ENCODE measurements around the gene CERS2. TPM values are rescaled to one million over a fixed set of nuclear protein-coding genes. Genes with fewer than 3 reads are reported as not detected.

Gene CERS2
- total and polyA plus RNA-seq, 2 of the 8 experiments (the other 6 are each of a cell fraction or from before 2014, with no cell fraction given) = 216 to 237 TPM

DNA sequence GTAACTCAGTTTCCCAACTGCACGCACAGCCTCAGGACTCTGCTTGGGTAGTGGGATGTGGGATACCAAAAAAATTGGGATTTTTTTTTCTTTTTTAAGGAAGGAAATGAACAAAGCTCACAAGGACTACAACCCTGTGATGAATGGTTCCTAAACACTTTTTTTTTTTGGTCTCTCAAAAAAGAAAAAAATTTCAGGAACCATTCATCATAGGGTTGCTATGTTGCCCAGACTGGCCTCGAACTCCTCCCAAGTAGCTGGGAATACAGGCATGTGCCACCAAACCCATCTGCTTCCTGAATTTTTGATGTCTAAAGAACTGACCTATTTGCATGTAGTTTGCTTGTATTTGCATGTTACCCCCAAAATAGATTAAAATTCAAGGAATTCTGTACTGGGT lies 25.3 kb upstream of the CERS2 start:
- POLR2A ChIA-PET (ENCODE audit: partially characterized antibody) = interaction anchor here (0.6 kb wide), 1 partner anchor 50 kb away, joined by 4 read pairs; no protein-coding TSS in a partner anchor
- Histone ChIP-seq H2BK12ac (ENCODE audit: low read depth, low read length) (no peak overlapping the region), H3K23me2 (ENCODE audit: low read depth, low read length) (no peaks in the 10 kb centered on the region), H2BK15ac (ENCODE audit: low read length) (no peak overlapping the region), H2BK120ac (replicated peaks; ENCODE audit: low read depth, low read length) (no peak overlapping the region), H3K18ac (ENCODE audit: extremely low read depth, low read length) (no peak overlapping the region), H3K23ac (ENCODE audit: insufficient read length) (no peak overlapping the region), H2AK5ac (ENCODE audit: low read depth, low read length) (no peak overlapping the region), H3K9ac (replicated peaks in 1 of 4; ENCODE audit: extremely low read depth in 1 of 4, low read depth in 3 of 4, low read length in 3 of 4) (no peak overlapping the region), H4K8ac (ENCODE audit: extremely low read depth, insufficient read depth, low read length) (no peak overlapping the region), H3K9me3 (ENCODE audit: insufficient read depth in 2 of 2, low read depth in 1 of 2, low read length in 1 of 2) (no peaks in the 10 kb centered on the region), H3K56ac (replicated peaks; ENCODE audit: insufficient read length, low read depth, low read length) (no peak overlapping the region), H4K20me1 (replicated peaks in 1 of 2; ENCODE audit: control insufficient read depth in 1 of 2, insufficient read depth in 2 of 2, low read length in 2 of 2) (no peaks in the 10 kb centered on the region), H3K27ac (ENCODE audit: low read depth, low read length) (no peak overlapping the region), H2AFZ (ENCODE audit: low read length) (no peak overlapping the region), H3K4me2 (ENCODE audit: insufficient read depth in 1 of 2, low read depth in 2 of 2, low read length in 2 of 2) (no peak overlapping the region), H3K36me3 (ENCODE audit: control insufficient read depth in 2 of 4, insufficient read depth in 4 of 4, low read length in 3 of 4) (peaks cover 0 to 7% (median 5%) of the 10 kb centered on the region in 4 experiments; a peak in 6 of 8 replicates), H2BK5ac (ENCODE audit: low read depth, low read length) (no peak overlapping the region), H3K4me1 (replicated peaks in 1 of 4; ENCODE audit: control insufficient read depth in 3 of 4, insufficient read depth in 4 of 4, low read length in 3 of 4) (peaks cover 0 to 4% (median 0%) of the 10 kb centered on the region in 4 experiments; a peak in 1 of 7 replicates), H3K4ac (replicated peaks; ENCODE audit: insufficient read length, low read depth, low read length) (no peak overlapping the region), H3K27me3 (replicated peaks in 1 of 4; ENCODE audit: control insufficient read depth in 3 of 4, extremely low read depth in 1 of 4, insufficient read depth in 3 of 4, low read length in 3 of 4) (no peaks in the 10 kb centered on the region), H3K4me3 (ENCODE audit: extremely low read depth in 1 of 4, insufficient read depth in 2 of 4, low read depth in 3 of 4, low read length in 4 of 4) (no peak overlapping the region), H3K79me1 (ENCODE audit: low read depth, low read length) (no peaks in the 10 kb centered on the region), H4K5ac (ENCODE audit: insufficient read length, low read depth, low read length) (no peak overlapping the region), H4K91ac (replicated peaks; ENCODE audit: insufficient read length, low read length) (no peak overlapping the region), H3K79me2 (ENCODE audit: control insufficient read depth in 1 of 2, insufficient read depth in 2 of 2, low read length in 2 of 2) (no peaks in the 10 kb centered on the region), H3K14ac (ENCODE audit: insufficient read length) (no peak overlapping the region), H2BK20ac (ENCODE audit: low read length) (no peak overlapping the region)
- TF ChIP-seq SIX5 (IDR thresholded peaks at IDR 0.05; ENCODE audit: low read depth, low read length) (no peak), CHD1 (IDR thresholded peaks at IDR 0.05; ENCODE audit: low read depth, low read length) (no peak), JUND (IDR thresholded peaks at IDR 0.05; ENCODE audit: low read length) (no peak), SP1 (IDR thresholded peaks at IDR 0.05; ENCODE audit: low read depth, low read length) (no peak), FOSL1 (IDR thresholded peaks at IDR 0.05; ENCODE audit: insufficient read depth, low read depth, low read length) (no peak), GABPA (IDR thresholded peaks at IDR 0.05; ENCODE audit: borderline replicate concordance, insufficient read depth, low read length) (no peak), JUN (IDR thresholded peaks at IDR 0.05; ENCODE audit: low read depth, low read length) (no peak)
- TF ChIP-seq, protein P1, sequence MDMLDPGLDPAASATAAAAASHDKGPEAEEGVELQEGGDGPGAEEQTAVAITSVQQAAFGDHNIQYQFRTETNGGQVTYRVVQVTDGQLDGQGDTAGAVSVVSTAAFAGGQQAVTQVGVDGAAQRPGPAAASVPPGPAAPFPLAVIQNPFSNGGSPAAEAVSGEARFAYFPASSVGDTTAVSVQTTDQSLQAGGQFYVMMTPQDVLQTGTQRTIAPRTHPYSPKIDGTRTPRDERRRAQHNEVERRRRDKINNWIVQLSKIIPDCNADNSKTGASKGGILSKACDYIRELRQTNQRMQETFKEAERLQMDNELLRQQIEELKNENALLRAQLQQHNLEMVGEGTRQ (IDR thresholded peaks at IDR 0.05; ENCODE audit: low read length) = no peak
- TF ChIP-seq, protein P2, sequence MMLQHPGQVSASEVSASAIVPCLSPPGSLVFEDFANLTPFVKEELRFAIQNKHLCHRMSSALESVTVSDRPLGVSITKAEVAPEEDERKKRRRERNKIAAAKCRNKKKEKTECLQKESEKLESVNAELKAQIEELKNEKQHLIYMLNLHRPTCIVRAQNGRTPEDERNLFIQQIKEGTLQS (IDR thresholded peaks at IDR 0.05; ENCODE audit: insufficient read depth, low read depth, low read length) = no peak
- FAIRE-seq (no peak), DNase-seq (ENCODE audit: low read depth in 1 of 2, low spot score in 2 of 2) (no peak)
- WGBS, 2 experiments (ENCODE audit: extremely low coverage in 1 of 2, insufficient coverage in 1 of 2, insufficient read length in 1 of 2, insufficient replicate concordance in 2 of 2, low coverage in 1 of 2, low lambda C conversion rate in 2 of 2, missing lambda C conversion rate in 1 of 2) = 93% methylated on average over 2 of the region's 2 CpGs; no CpG with 5 or more reads in 1 of the 2 experiments
- CTCF ChIA-PET (ENCODE audit: partially characterized antibody) = interaction anchor here (0.6 to 7.0 kb wide), 4 partner anchors 18 to 157 kb away, joined by 3 to 183 read pairs (median 4); partner anchors contain the start of genes ANXA9, CERS2 and TNFAIP8L2

All from H1 (cell line).